ENCODE results near the gene CHMP6.

The CHMP6 gene

GRCh38 chr17:80970762-80971703 is 20.6 kb upstream of the CHMP6 start:
- in situ Hi-C loops (cut with MboI; ENCODE audit: low sequenced_read_pairs), result no loop called here

- in situ Hi-C loops (cut with MboI; ENCODE audit: low sequenced_read_pairs), result no loop called here
Observed at GRCh38 chr17:80971704-80972304, 19.8 kb upstream of the CHMP6 start.

- in situ Hi-C loops (cut with MboI; ENCODE audit: low sequenced_read_pairs), result no loop called here
Observed at GRCh38 chr17:80976701-80977100, 14.9 kb upstream of the CHMP6 start.

GRCh38 chr17:80977172-80977571 is 14.5 kb upstream of the CHMP6 start:
- in situ Hi-C loops (cut with MboI; ENCODE audit: low sequenced_read_pairs), result no loop called here

- in situ Hi-C loops (cut with MboI; ENCODE audit: low sequenced_read_pairs), result no loop called here
Observed at GRCh38 chr17:80978499-80979497, 12.8 kb upstream of the CHMP6 start.

- in situ Hi-C loops (cut with MboI; ENCODE audit: low sequenced_read_pairs), result loop anchor here (10.0 kb wide), 1 partner anchor 555 kb away; no protein-coding TSS in a partner anchor
Observed at GRCh38 chr17:80979547-80980378, 11.9 kb upstream of the CHMP6 start.

- in situ Hi-C loops (cut with MboI; ENCODE audit: low sequenced_read_pairs), result loop anchor here (10.0 kb wide), 1 partner anchor 556 kb away; no protein-coding TSS in a partner anchor
Observed at GRCh38 chr17:80980397-80981061, 11.1 kb upstream of the CHMP6 start.

GRCh38 chr17:80981062-80981902 is 10.4 kb upstream of the CHMP6 start:
- in situ Hi-C loops (cut with MboI; ENCODE audit: low sequenced_read_pairs), result loop anchor here (10.0 kb wide), 1 partner anchor 556 kb away; no protein-coding TSS in a partner anchor

GRCh38 chr17:80981929-80982425 is 9.7 kb upstream of the CHMP6 start:
- in situ Hi-C loops (cut with MboI; ENCODE audit: low sequenced_read_pairs), result loop anchor here (10.0 kb wide), 1 partner anchor 557 kb away; no protein-coding TSS in a partner anchor

GRCh38 chr17:80982426-80982974 is 9.1 kb upstream of the CHMP6 start:
- in situ Hi-C loops (cut with MboI; ENCODE audit: low sequenced_read_pairs), result loop anchor here (10.0 kb wide), 1 partner anchor 558 kb away; no protein-coding TSS in a partner anchor

GRCh38 chr17:80983545-80983944 is 8.1 kb upstream of the CHMP6 start:
- in situ Hi-C loops (cut with MboI; ENCODE audit: low sequenced_read_pairs), result loop anchor here (10.0 kb wide), 1 partner anchor 559 kb away; no protein-coding TSS in a partner anchor

- in situ Hi-C loops (cut with MboI; ENCODE audit: low sequenced_read_pairs), result loop anchor here (10.0 kb wide), 1 partner anchor 560 kb away; no protein-coding TSS in a partner anchor
Observed at GRCh38 chr17:80984749-80985148, 6.9 kb upstream of the CHMP6 start.

- in situ Hi-C loops (cut with MboI; ENCODE audit: low sequenced_read_pairs), result loop anchor here (10.0 kb wide), 1 partner anchor 561 kb away; no protein-coding TSS in a partner anchor
Observed at GRCh38 chr17:80986046-80986445, 5.6 kb upstream of the CHMP6 start.

GRCh38 chr17:80986816-80987475 is 4.7 kb upstream of the CHMP6 start:
- in situ Hi-C loops (cut with MboI; ENCODE audit: low sequenced_read_pairs), result loop anchor here (10.0 kb wide), 1 partner anchor 562 kb away; no protein-coding TSS in a partner anchor

- in situ Hi-C loops (cut with MboI; ENCODE audit: low sequenced_read_pairs), result loop anchor here (10.0 kb wide), 1 partner anchor 563 kb away; no protein-coding TSS in a partner anchor
Observed at GRCh38 chr17:80987941-80988461, 3.6 kb upstream of the CHMP6 start.

GRCh38 chr17:80989586-80989913 is 2.1 kb upstream of the CHMP6 start:
- in situ Hi-C loops (cut with MboI; ENCODE audit: low sequenced_read_pairs), result loop anchor here (10.0 kb wide), 1 partner anchor 565 kb away; no protein-coding TSS in a partner anchor
